Activated CD4-positive, CD25-positive, alpha-beta regulatory T cell treated with anti-CD3 and anti-CD28 coated beads, Interleukin-2, amount 50 U/mL, for 72 hours (primary cell): Measurements from ENCODE around the gene INCA1.
"Not testable (repeated sequence)": the region's sequence is repeated elsewhere in the genome, so short reads cannot be mapped to it uniquely, and the experiment has no call there.

Experiments
- DNase-seq: peaks from one replicate; pipeline ENCODE4 v3.0.0; 2021

INCA1 gene, protein sequence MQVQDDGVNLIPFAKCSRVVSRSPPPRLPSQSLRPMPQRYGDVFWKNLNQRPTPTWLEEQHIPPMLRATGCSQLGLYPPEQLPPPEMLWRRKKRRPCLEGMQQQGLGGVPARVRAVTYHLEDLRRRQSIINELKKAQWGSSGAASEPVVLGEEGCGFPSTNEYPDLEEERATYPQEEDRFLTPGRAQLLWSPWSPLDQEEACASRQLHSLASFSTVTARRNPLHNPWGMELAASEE

GRCh38 chr17:4997302-4998026 is at the start of gene INCA1, which contains the start of gene KIF1C:
INCA1 (minus strand) TSS chr17:4997522; CDS start chr17:4994437, 3,085 bp downstream.
KIF1C (plus strand) TSS chr17:4997950; CDS start chr17:5000247, 2,297 bp downstream.
- peak; percentile 93 for DNase-seq

DNA sequence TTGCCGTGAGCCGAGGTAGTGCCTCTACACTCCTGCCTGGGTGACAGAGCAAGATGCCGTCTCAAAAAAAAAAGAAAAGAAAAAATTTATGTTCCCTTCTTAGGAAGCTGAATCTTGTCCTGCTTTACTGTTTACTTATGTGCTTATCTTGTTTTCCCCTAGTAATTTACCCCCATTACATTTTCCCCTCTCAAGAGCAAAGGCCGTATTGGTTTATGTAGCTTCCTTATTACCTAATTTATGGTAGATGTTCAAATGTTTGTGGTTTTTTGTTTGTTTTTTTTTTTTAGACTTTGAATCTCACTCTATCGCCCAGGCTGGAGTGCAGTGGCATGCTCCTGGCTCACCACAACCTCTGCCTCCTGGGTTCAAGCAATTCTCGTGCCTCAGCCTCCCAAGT is 48.2 kb upstream of the INCA1 start:
- no peak for DNase-seq

- no peak for DNase-seq
Measured at GRCh38 chr17:5044630-5045029, 47.3 kb upstream of the INCA1 start.

DNA sequence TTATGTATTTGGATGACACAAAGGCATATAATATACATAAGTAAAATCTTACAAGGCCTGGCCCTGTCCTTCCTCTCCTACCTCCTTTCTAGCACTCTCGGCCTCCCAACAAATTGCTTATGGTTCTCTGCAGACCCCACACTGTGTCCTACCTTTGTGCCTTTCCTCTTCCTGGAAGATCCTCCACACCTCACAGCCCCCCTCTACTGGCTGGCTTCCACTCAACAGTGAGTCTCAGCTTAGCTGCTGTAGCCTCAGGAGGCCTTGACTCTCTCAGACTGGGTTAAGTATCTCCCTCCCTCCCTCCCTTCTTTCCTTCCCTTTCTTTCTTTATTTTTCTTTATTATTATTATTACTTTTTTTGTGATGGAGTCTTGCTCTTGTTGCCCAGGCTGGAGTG is 46.2 kb upstream of the INCA1 start:
- DNase-seq, result no peak

GRCh38 chr17:5042157-5043022 is 45.1 kb upstream of the INCA1 start:
- DNase-seq, result no peak

DNA sequence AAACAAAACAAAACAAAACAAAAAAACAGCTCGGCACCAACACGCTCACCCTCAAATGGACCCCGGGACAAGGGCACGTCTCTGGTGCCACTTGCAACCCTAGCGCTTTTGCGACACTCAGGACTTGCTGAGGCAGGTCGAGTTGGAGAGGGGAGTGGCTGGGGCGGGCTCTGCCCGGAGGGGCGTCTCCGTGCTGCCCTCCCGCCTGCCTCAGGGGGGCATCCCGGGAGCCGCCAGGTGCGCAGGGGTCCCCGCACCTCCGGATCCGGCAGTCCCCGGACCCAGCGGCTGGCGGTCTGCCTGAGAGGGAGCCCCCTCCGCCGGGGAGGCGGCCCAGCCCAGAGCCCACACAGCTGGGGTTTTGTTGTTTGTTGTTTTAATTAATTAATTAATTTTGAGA is 38.0 kb upstream of the INCA1 start, which contains the start of gene SLC52A1:
Gene SLC52A1 (minus strand): TSS at position 112 of the 400 bp plus-strand sequence. CDS start 820 bp downstream, outside the sequence.
- no peak for DNase-seq

GRCh38 chr17:5034651-5035050 is 37.3 kb upstream of the INCA1 start:
- no peak for DNase-seq

GRCh38 chr17:5034063-5034462 is 36.7 kb upstream of the INCA1 start:
- no peak for DNase-seq

DNA sequence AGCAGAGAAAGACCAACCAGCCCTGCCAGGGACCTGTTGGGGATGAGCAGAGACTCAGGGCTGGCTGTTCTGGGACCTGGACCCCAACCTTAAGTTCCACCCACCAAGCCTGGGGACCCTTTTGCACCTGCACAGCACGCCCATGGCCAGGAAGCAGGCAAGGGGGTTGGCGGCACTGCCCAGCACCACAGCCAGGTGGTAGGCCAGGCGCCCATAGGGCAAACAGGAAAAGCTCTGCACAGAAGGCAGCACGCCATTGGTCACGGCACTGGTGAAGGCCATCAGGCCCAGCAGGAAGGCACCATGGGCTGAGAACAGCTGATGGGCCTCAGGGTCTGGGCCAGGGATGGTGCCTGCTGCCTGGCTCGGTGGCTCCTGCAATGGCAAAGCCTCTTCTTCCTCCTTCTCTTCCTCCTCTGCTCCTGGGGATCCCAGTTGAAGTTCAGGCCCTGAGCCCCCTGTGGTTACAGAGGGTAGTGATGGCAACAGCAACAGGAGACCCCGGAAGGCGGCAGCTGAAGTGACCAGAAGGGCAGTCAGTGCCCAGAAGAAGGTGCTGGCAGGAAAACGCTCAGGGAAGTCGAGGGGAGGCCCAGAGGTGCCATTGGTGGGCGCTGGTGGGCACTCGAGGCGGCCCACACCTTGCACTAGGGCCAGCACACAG is 36.2 kb upstream of the INCA1 start:
- DNase-seq, result no peak

DNA sequence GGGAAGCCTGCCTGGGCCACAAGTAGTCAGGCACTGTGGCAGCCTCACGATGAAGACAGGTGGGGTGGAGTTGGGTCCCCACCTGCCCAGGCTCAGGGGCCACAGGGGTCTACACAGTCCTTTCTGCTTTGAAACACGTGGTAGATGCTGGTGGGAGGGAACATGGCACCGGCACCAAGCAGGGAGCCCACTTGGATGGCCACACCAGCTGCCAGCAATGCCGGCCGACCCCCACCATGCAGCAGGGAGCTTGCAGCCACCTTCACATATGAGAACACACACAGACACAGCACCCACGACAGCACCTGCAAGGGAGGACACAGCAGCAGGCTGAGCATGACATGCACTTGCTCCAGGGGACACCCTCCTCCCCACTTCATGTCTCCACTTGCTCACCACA is 35.5 kb upstream of the INCA1 start:
- DNase-seq, result no peak

DNA sequence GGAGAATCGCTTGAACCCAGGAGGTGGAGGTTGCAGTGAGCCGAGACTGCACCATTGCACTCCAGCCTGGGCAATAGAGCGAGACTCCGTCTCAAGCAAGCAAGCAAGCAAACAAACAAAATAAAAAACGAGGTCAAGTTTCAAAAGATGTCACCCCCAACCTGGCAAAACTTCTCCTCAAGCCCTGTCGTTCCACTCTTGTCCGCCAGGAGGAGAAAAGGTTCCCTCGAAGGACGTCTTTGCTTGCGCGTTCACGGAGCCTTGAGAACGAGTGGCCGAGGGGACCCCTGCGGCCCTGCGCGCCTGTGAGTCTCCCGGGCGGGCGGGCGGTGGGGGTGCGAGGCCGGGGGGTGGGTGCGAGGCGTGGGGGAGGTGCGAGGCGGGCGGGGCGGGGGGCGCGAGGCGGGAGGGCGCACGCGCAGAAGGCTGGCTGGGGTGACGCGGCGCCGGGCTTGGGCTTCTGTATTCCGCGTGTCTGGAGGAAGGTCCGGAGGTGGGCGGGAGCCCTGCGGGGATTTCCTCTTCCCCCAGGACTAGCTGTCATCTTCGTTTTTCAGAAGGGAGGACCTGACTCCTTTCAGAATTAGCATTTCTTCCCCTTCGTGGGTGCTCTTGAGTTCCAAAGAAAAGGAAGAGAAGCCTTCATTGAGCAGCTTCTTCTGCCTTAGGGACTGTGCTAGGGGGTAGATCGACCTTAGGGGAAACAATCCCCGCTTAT is 34.2 kb upstream of the INCA1 start:
- DNase-seq, result peak; percentile 81

DNA sequence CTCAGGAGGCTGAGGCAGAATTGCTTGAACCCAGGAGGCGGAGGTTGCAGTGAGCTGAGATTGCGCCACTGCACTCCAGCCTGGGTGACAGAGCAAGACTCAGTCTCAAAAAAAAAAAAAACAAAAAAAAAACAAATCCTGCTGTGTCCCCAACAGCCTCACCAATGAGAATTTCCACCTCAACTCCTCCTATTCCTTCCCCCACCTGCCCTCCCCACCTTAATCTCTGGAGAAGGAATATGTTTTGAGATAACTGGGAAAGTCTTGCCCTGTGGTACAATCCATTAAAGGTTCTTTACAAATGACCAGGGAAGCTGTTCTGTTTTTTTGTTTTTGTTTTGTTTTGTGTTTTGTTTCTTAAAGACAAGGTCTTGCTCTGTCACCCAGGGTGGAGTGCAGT is 32.8 kb upstream of the INCA1 start:
- DNase-seq, result not testable (repeated sequence)

DNA sequence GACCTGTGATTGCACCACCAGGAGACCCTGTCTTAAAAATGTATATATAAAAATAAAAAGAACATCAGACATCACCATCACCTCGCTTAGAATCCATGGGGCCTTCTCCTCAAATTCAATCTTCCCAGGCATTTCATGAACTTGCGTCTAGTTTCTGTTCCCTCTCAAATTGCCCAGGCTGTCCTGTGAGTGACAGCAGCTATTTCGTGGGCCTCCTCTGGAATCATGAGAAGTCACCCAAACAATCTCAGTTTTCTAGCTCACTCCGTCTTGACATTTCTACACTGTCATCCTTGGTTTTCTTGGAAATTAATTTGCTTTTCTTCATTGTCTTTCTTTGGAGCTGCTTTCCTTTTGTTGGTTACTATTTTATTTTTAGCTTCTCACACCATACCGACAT is 30.6 kb upstream of the INCA1 start:
- no peak for DNase-seq

DNA sequence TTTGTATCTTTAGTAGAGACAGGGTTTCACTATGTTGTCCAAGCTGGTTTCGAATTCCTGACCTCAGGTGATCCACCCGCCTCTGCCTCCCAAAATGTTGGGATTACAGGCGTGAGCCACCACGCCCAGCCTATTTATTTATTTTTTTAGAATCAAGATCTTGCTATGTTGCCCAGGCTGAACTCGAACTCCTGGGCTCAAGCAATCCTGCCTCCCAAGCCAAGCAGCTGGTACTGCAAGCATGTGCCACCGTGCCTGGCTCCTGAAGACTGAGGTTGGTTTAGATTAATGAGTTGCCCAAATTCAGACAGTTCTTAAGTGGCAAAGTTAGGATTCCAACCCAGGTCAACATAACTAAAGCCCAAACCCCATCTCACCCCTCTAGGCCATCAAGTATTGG is 30.0 kb upstream of the INCA1 start:
- no peak for DNase-seq

- no peak for DNase-seq
Measured at GRCh38 chr17:5024604-5025003, 27.3 kb upstream of the INCA1 start.

DNA sequence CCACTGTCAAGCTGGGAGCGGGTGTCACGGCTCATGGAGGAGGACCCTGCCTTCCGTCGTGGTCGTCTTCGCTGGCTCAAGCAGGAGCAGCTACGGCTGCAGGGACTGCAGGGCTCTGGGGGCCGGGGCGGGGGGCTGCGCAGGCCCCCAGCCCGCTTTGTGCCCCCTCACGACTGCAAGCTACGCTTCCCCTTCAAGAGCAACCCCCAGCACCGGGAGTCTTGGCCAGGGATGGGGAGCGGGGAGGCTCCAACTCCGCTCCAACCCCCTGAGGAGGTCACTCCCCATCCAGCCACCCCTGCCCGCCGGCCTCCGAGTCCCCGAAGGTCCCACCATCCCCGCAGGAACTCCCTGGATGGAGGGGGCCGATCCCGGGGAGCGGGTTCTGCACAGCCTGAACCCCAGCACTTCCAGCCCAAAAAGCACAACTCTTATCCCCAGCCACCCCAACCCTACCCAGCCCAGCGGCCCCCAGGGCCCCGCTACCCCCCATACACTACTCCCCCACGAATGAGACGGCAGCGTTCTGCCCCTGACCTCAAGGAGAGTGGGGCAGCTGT is 26.3 kb upstream of the INCA1 start:
- no peak for DNase-seq

DNA sequence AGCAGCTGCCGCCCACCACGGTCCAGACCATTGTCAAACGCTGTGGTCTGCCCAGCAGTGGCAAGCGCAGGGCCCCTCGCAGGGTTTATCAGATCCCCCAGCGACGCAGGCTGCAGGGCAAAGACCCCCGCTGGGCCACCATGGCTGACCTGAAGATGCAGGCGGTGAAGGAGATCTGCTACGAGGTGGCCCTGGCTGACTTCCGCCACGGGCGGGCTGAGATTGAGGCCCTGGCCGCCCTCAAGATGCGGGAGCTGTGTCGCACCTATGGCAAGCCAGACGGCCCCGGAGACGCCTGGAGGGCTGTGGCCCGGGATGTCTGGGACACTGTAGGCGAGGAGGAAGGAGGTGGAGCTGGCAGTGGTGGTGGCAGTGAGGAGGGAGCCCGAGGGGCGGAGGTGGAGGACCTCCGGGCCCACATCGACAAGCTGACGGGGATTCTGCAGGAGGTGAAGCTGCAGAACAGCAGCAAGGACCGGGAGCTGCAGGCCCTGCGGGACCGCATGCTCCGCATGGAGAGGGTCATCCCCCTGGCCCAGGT is 24.9 kb upstream of the INCA1 start:
- no peak for DNase-seq

DNA sequence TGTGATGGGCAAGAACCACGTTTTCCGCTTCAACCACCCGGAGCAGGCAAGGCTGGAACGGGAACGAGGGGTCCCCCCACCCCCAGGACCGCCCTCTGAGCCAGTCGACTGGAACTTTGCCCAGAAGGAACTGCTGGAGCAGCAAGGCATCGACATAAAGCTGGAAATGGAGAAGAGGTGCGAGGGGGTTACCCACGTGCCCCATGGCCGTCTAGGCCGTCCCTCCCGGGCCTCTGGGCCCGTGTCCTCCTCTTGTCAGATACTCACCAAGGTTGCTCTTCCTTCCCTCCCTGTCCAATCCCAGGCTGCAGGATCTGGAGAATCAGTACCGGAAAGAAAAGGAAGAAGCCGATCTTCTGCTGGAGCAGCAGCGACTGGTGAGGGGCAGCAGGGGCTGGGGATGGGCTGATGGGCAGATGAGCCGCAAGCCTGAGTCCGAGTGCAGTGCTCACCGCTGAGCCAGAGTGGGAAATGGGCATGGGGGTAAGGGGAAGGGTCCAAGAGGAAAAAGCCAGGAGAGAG is 23.2 kb upstream of the INCA1 start:
- no peak for DNase-seq

- no peak for DNase-seq
Measured at GRCh38 chr17:5019475-5019956, 22.2 kb upstream of the INCA1 start.

DNA sequence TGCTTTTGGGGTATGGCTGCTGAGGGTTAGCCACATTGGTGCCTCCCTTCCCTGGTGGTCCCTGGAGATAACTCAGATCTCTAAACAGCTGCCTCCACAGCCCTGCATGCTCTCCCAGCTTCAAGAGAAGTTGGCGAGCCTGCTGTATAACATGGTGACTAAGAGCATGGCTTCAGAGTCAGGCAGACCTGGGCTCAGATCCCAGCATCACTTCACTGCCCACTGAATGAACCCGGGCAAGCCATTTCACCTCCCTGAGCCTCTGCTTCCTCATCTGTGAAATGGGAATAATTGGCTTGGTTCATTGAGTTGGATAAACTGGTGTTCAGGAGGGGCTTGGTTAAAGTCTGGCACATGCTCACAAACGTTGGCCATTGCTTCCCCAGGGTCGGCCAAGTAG is 17.0 kb upstream of the INCA1 start:
- DNase-seq, result no peak

GRCh38 chr17:5011928-5012327 is 14.6 kb upstream of the INCA1 start:
- DNase-seq, result no peak
